ENCODE data around the gene UPF2.
"Not testable (repeated sequence)": the region's sequence is repeated elsewhere in the genome, so short reads cannot be mapped to it uniquely, and the experiment has no call there.

GRCh38 chr10:12071441-12071840 lies 28.8 kb upstream of the UPF2 start:
- not testable (repeated sequence) for TF ChIP-seq ATF3 (CRISPR knock-in tag; IDR thresholded peaks at IDR 0.05); KLF16 (CRISPR knock-in tag; IDR thresholded peaks at IDR 0.05); GTF3A (CRISPR knock-in tag; conservative IDR thresholded peaks at IDR 0.05); GABPA (IDR thresholded peaks at IDR 0.05; ENCODE audit: low read depth, low read length); GABPA (CRISPR knock-in tag; IDR thresholded peaks at IDR 0.05; ENCODE audit: low read depth); EED (CRISPR knock-in tag; IDR thresholded peaks at IDR 0.05); ZNF768 (CRISPR knock-in tag; IDR thresholded peaks at IDR 0.05); ZKSCAN1 (IDR thresholded peaks at IDR 0.05; ENCODE audit: low read length); ZNF124 (CRISPR knock-in tag; IDR thresholded peaks at IDR 0.05); PHF8 (CRISPR knock-in tag; IDR thresholded peaks at IDR 0.05); POLR2A (IDR thresholded peaks at IDR 0.05; ENCODE audit: insufficient read depth in 1 of 2, low read depth in 2 of 2, low read length in 2 of 2)
- TF ChIP-seq, protein P1, sequence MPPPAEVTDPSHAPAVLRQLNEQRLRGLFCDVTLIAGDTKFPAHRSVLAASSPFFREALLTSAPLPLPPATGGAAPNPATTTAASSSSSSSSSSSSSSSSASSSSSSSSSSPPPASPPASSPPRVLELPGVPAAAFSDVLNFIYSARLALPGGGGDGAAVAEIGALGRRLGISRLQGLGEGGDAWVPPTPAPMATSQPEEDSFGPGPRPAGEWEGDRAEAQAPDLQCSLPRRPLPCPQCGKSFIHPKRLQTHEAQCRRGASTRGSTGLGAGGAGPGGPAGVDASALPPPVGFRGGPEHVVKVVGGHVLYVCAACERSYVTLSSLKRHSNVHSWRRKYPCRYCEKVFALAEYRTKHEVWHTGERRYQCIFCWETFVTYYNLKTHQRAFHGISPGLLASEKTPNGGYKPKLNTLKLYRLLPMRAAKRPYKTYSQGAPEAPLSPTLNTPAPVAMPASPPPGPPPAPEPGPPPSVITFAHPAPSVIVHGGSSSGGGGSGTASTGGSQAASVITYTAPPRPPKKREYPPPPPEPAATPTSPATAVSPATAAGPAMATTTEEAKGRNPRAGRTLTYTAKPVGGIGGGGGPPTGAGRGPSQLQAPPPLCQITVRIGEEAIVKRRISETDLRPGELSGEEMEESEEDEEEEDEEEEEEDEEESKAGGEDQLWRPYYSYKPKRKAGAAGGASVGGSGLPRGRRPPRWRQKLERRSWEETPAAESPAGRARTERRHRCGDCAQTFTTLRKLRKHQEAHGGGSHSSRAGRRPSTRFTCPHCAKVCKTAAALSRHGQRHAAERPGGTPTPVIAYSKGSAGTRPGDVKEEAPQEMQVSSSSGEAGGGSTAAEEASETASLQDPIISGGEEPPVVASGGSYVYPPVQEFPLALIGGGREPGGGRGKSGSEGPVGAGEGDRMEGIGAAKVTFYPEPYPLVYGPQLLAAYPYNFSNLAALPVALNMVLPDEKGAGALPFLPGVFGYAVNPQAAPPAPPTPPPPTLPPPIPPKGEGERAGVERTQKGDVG (CRISPR knock-in tag; IDR thresholded peaks at IDR 0.05; ENCODE audit: borderline replicate concordance) = not testable (repeated sequence)
- TF ChIP-seq, protein P2, sequence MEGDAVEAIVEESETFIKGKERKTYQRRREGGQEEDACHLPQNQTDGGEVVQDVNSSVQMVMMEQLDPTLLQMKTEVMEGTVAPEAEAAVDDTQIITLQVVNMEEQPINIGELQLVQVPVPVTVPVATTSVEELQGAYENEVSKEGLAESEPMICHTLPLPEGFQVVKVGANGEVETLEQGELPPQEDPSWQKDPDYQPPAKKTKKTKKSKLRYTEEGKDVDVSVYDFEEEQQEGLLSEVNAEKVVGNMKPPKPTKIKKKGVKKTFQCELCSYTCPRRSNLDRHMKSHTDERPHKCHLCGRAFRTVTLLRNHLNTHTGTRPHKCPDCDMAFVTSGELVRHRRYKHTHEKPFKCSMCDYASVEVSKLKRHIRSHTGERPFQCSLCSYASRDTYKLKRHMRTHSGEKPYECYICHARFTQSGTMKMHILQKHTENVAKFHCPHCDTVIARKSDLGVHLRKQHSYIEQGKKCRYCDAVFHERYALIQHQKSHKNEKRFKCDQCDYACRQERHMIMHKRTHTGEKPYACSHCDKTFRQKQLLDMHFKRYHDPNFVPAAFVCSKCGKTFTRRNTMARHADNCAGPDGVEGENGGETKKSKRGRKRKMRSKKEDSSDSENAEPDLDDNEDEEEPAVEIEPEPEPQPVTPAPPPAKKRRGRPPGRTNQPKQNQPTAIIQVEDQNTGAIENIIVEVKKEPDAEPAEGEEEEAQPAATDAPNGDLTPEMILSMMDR (CRISPR knock-in tag; IDR thresholded peaks at IDR 0.05) = not testable (repeated sequence)
